Measurements from ENCODE around the gene MAP4K1. TPM values are rescaled to one million over a fixed set of nuclear protein-coding genes. Genes with fewer than 3 reads are reported as not detected.

The MAP4K1 gene
- total RNA-seq, 1 experiment from 2014 or later, result 8.2 TPM

GRCh38 chr19:38657633-38658222 lies 40.0 kb upstream of the MAP4K1 start:
- DNase-seq, result no peak
- H3K27me3 ChIP-seq (ENCODE audit: control insufficient read depth, insufficient read depth, low read length), result no peaks in the 10 kb centered on the region
- no peak overlapping the region for H3K4me3 ChIP-seq (ENCODE audit: insufficient read depth, low read depth, low read length)
- peaks cover 2% of the 10 kb centered on the region; the same call in 1 of the 2 replicates for H3K36me3 ChIP-seq (replicated peaks; ENCODE audit: control insufficient read depth, insufficient read depth, low read length)

DNA sequence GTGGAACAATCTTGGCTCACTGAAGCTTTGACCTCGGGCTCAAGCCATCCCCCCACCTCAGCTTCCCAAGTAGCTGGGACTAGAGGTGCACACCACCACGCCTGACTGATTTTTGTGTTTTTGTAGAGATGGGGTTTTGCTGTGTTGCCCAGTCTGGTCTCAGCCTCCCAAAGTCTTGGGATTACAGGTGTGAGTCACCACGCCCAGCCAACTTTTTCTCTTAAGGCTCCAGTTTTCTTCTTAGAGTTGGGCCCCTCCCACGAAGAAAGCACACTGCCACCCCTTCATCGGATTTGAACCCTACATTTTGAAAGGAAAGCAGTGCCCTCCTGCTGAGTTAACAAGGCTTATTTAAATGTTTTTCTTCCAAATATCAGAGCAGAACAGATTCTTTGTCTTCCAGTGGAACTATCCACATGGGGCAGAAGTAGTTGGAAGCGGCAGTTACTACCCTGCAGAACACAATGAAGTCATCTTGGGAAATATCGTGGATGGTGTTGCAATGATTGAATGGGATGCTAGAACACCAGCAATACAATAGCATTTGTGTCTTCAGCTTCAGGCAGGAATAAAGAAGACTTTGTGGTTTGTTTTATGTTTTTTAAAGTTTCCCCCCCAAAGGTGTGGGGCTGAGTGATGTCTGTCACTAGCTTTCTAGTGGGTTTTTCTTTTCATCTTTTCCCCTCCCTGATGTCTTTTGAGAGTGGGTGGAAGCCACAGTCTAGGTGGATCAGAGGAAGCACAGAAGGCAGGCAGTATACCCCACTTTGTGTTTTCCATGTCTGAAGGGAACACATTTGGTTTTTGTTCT lies 38.6 kb upstream of the MAP4K1 start:
- H3K4me3 ChIP-seq (ENCODE audit: insufficient read depth, low read depth, low read length), result no peak overlapping the region
- peaks cover 2% of the 10 kb centered on the region; the same call in 1 of the 2 replicates for H3K36me3 ChIP-seq (replicated peaks; ENCODE audit: control insufficient read depth, insufficient read depth, low read length)
- no peaks in the 10 kb centered on the region for H3K27me3 ChIP-seq (ENCODE audit: control insufficient read depth, insufficient read depth, low read length)
- DNase-seq, result no peak

DNA sequence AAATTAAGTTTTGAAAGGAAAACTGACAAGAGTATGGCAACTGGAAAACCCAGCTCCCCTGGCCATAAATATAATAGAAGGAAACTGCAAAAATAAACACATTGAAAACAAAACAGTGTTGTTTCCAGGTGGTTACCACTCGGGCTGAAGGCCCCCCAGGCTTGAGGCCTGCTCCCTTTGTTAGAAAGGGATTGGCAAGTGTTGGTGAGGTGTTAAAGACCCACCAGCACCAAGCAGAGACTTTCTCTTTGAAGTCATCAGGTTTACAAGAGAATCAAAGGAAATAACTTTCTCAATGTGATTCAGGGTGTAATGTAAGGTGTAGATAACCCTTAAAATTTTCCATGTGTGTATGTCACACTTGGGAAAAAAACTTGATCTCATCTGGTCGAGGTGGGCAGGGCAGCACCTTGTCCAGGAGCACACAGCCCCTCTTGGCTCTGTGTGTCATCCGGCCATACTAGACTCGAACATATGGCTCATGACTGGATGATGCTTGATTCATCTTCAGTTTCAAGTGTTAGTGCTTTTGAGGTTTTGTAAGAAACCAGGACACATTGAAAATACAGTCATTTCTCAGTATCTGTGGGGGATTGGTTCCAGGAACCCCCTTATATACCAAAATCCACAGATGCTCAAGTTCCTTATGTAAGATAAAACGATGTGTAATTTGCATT lies 37.5 kb upstream of the MAP4K1 start:
- DNase-seq, result no peak
- Histone ChIP-seq H3K27me3 (ENCODE audit: control insufficient read depth, insufficient read depth, low read length) (no peaks in the 10 kb centered on the region), H3K36me3 (replicated peaks; ENCODE audit: control insufficient read depth, insufficient read depth, low read length) (peaks cover 2% of the 10 kb centered on the region; the same call in 1 of the 2 replicates), H3K4me3 (ENCODE audit: insufficient read depth, low read depth, low read length) (no peak overlapping the region)

DNA sequence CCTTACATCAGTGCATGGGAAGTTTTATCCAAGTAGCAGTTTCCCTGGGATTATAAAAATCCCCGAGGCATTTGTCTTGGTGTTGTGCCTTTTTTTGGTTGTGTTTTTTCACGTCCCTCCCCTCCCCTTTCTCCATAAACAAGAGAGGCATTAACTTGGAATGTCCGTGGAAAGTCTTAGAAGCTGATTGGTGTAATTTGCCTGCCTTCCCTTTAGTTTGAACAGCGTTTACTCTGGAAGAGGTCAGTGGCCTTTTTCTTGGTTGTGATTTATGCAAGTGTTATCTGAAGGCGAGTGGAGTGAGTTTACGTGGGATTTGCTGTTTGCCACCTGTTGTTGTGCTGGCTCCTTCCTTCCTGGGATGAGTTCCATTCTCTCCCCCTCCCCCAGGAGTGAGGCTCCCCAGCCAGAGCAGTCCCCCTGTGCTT lies 36.9 kb upstream of the MAP4K1 start:
- Histone ChIP-seq H3K27me3 (ENCODE audit: control insufficient read depth, insufficient read depth, low read length) (no peaks in the 10 kb centered on the region), H3K36me3 (replicated peaks; ENCODE audit: control insufficient read depth, insufficient read depth, low read length) (peaks cover 2% of the 10 kb centered on the region; the same call in 1 of the 2 replicates), H3K4me3 (ENCODE audit: insufficient read depth, low read depth, low read length) (no peak overlapping the region)
- DNase-seq, result no peak

DNA sequence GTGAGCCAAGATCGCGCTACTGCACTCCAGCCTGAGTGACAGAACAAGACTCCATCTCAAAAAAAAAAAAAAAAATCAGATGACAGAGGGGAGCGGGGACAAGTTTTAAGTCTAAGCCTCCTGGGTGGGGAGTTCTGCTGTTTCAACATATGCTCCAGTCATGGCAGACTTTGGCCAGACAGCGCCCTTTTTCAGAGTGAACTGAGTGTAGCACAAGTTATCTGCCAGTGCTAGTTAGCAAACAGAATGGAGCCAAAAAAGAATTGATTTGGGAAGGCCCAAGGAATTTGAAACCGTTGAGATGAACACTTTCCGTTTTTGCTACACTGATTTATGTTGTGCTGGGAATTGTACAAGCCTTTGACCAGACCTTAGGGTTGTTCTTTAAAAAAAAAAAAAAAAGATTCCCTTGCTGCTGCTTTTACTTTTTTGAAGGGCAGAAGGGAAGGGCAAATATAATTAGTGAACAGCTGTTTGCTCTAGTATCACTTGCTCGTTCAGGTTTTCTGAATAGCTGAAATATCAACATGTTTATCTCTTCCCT lies 35.3 kb upstream of the MAP4K1 start:
- H3K36me3 ChIP-seq (replicated peaks; ENCODE audit: control insufficient read depth, insufficient read depth, low read length), result peaks cover 2% of the 10 kb centered on the region; the same call in 1 of the 2 replicates

GRCh38 chr19:38650911-38651584 lies 33.3 kb upstream of the MAP4K1 start:
- no peak for DNase-seq
- no peaks in the 10 kb centered on the region; the same call in 1 of the 2 replicates for H3K36me3 ChIP-seq (replicated peaks; ENCODE audit: control insufficient read depth, insufficient read depth, low read length)
- H3K4me3 ChIP-seq (ENCODE audit: insufficient read depth, low read depth, low read length), result no peak overlapping the region
- H3K27me3 ChIP-seq (ENCODE audit: control insufficient read depth, insufficient read depth, low read length), result no peaks in the 10 kb centered on the region

More for the DNA sequence above, 35.3 kb upstream of the MAP4K1 start:
- no peak for DNase-seq
- no peaks in the 10 kb centered on the region for H3K27me3 ChIP-seq (ENCODE audit: control insufficient read depth, insufficient read depth, low read length)
- H3K4me3 ChIP-seq (ENCODE audit: insufficient read depth, low read depth, low read length), result no peak overlapping the region

- Histone ChIP-seq H3K27me3 (ENCODE audit: control insufficient read depth, insufficient read depth, low read length) (no peaks in the 10 kb centered on the region), H3K36me3 (replicated peaks; ENCODE audit: control insufficient read depth, insufficient read depth, low read length) (no peaks in the 10 kb centered on the region), H3K4me3 (ENCODE audit: insufficient read depth, low read depth, low read length) (peak overlapping the region; percentile 96)
- DNase-seq, result peak; percentile 41
Observed at GRCh38 chr19:38650172-38650775, 32.5 kb upstream of the MAP4K1 start.

- peak; percentile 55 for DNase-seq
- H3K4me3 ChIP-seq (ENCODE audit: insufficient read depth, low read depth, low read length), result peak overlapping the region; percentile 96
Observed at GRCh38 chr19:38649305-38650171, 31.8 kb upstream of the MAP4K1 start.

GRCh38 chr19:38648769-38649304 lies 31.1 kb upstream of the MAP4K1 start:
- DNase-seq, result peak; percentile 46
- Histone ChIP-seq H3K36me3 (replicated peaks; ENCODE audit: control insufficient read depth, insufficient read depth, low read length) (no peaks in the 10 kb centered on the region), H3K4me3 (ENCODE audit: insufficient read depth, low read depth, low read length) (peak overlapping the region; percentile 96), H3K27me3 (ENCODE audit: control insufficient read depth, insufficient read depth, low read length) (no peaks in the 10 kb centered on the region)

More at GRCh38 chr19:38649305-38650171, 31.8 kb upstream of the MAP4K1 start:
- Histone ChIP-seq H3K27me3 (ENCODE audit: control insufficient read depth, insufficient read depth, low read length) (no peaks in the 10 kb centered on the region), H3K36me3 (replicated peaks; ENCODE audit: control insufficient read depth, insufficient read depth, low read length) (no peaks in the 10 kb centered on the region)

GRCh38 chr19:38647966-38648768 lies 30.4 kb upstream of the MAP4K1 start:
- Histone ChIP-seq H3K4me3 (ENCODE audit: insufficient read depth, low read depth, low read length) (peak overlapping the region; percentile 96), H3K36me3 (replicated peaks; ENCODE audit: control insufficient read depth, insufficient read depth, low read length) (no peaks in the 10 kb centered on the region), H3K27me3 (ENCODE audit: control insufficient read depth, insufficient read depth, low read length) (no peaks in the 10 kb centered on the region)
- peak; percentile 46 for DNase-seq

DNA sequence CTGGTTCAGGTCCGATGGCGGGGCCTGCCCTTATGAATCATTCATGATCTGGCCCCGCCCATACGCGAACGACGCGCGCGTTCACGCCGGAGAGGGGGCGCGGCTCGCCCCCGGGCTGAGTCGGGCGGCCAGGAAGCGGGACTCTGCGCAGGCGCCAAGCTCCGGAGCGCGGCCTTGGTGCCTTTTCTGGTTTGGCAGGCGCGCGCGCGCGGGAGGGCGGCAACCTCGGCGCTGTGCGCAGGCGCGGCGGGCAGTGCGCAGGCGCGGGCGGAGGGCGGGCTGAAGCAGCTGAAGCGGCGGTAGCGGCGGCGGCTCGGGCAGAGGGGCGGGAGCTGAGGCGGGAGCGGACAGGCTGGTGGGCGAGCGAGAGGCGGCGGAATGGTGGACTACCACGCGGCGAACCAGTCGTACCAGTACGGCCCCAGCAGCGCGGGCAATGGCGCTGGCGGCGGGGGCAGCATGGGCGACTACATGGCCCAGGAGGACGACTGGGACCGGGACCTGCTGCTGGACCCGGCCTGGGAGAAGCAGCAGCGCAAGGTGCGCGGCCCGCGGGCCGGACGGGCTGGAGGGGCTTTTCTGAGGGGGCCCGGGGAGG lies 29.7 kb upstream of the MAP4K1 start, which contains the start of gene ACTN4:
Gene ACTN4 (plus strand): TSS at position 282 of the 598 bp plus-strand sequence. CDS start 97 bp downstream, at position 379.
- H3K36me3 ChIP-seq (replicated peaks; ENCODE audit: control insufficient read depth, insufficient read depth, low read length), result no peaks in the 10 kb centered on the region
- peak within 1 kb of the TSS; percentile 96 for H3K4me3 ChIP-seq (ENCODE audit: insufficient read depth, low read depth, low read length)
- H3K27me3 ChIP-seq (ENCODE audit: control insufficient read depth, insufficient read depth, low read length), result no peaks in the 10 kb centered on the region
- DNase-seq, result peak; percentile 100

- no peaks in the 10 kb centered on the region for H3K27me3 ChIP-seq (ENCODE audit: control insufficient read depth, insufficient read depth, low read length)
- no peaks in the 10 kb centered on the region for H3K36me3 ChIP-seq (replicated peaks; ENCODE audit: control insufficient read depth, insufficient read depth, low read length)
- DNase-seq, result peak; percentile 50
- H3K4me3 ChIP-seq (ENCODE audit: insufficient read depth, low read depth, low read length), result no peak overlapping the region
Observed at GRCh38 chr19:38644719-38645118, 27.0 kb upstream of the MAP4K1 start.
